Neutrophil (primary cell): ENCODE results near the gene INPP5A.
A peak's percentile ranks its signal among the peaks of the same experiment; 100 is the strongest.

ENCODE experiments used
- H3K27ac ChIP-seq: fragments of 200-600 bp; sonication (generic); 2 replicates; pipeline ENCODE4 v1.5.1; 2016; ENCODE audit warnings: mild to moderate bottlenecking, moderate library complexity
- H3K27me3 ChIP-seq: fragments of 200-600 bp; sonication (generic); 2 replicates; pipeline ENCODE4 v1.6.0; 2016; ENCODE audit warnings: mild to moderate bottlenecking
- H3K36me3 ChIP-seq: fragments of 200-600 bp; sonication (generic); 2 replicates; pipeline ENCODE4 v1.5.1; 2017
- H3K4me1 ChIP-seq, 2 experiments: fragments of 200-600 bp in 1 of 2; sonication (generic) in 1 of 2; 1 replicate in 1 of 2; 2 replicates in 1 of 2; pipeline versions ENCODE4 v1.5.1 to v1.6.1; 2013 to 2016; ENCODE audit warnings: low read depth in 1 of 2, low read length in 1 of 2, mild to moderate bottlenecking in 1 of 2, moderate library complexity in 1 of 2; ENCODE audit not compliant: control insufficient read depth in 1 of 2, insufficient read depth in 1 of 2
- H3K4me3 ChIP-seq, 2 experiments: fragments of 200-600 bp in 1 of 2; sonication (generic) in 1 of 2; 1 replicate in 1 of 2; 2 replicates in 1 of 2; pipeline ENCODE4 v1.5.1; 2013 to 2016; ENCODE audit warnings: low read depth in 1 of 2, low read length in 1 of 2, mild to moderate bottlenecking in 1 of 2, moderate library complexity in 1 of 2
- H3K9me3 ChIP-seq: fragments of 200-600 bp; sonication (generic); 2 replicates; pipeline ENCODE4 v1.5.1; 2016
- TF ChIP-seq, protein P1 (sequence below): fragments of 200-600 bp; sonication (generic); IDR thresholded peaks from 2 replicates; pipeline ENCODE4 v1.5.1; 2016; ENCODE audit warnings: antibody characterized with exemption

The INPP5A gene

DNA sequence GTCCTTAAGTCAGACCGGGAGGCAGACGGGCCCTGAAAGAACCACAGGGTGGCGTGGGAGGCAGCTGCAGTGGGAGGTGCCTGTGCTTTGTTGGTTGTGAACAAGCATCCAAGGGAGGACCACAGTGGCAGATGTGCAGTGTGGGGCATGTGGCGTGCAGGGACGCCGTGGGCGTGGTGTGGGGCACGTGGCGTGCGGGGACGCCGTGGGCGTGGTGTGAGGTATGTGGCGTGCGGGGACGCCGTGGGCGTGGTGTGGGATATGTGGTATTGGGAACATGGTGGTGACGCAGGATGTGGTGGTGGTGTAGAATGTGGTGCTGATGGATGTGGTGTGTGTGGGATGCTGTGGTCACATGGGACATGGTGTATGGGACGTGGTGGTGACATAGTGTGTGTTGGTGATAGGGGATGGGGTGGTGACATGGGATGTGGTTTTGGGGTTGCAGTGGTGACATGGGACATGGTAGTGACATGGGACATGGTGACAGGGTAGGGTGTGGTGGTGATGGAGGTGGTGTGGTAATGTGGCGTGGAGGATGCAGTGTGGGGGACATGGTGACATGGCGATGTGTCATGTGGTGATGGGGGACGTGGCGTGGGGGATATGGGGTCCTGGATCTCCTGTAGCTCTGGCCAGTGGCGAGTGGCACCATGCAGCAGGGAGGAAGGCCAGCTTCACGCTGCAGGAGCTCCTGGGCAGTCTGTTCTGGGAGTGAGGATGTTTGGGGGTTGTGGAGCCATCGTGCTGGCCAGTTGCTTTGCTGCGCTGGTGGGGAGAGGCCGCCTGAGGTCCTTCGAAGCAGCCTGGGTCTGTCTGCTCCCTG lies 78.8 kb downstream of the INPP5A start:
- Histone ChIP-seq H3K36me3 (peaks cover 13% of the 10 kb centered on the region), H3K27ac (peak overlapping the region; percentile 45), H3K4me1 (peaks cover 20 to 30% of the 10 kb centered on the region in 2 experiments), H3K4me3 (no peak overlapping the region), H3K27me3 (no peaks in the 10 kb centered on the region), H3K9me3 (no peaks in the 10 kb centered on the region)
- TF ChIP-seq, protein P1, sequence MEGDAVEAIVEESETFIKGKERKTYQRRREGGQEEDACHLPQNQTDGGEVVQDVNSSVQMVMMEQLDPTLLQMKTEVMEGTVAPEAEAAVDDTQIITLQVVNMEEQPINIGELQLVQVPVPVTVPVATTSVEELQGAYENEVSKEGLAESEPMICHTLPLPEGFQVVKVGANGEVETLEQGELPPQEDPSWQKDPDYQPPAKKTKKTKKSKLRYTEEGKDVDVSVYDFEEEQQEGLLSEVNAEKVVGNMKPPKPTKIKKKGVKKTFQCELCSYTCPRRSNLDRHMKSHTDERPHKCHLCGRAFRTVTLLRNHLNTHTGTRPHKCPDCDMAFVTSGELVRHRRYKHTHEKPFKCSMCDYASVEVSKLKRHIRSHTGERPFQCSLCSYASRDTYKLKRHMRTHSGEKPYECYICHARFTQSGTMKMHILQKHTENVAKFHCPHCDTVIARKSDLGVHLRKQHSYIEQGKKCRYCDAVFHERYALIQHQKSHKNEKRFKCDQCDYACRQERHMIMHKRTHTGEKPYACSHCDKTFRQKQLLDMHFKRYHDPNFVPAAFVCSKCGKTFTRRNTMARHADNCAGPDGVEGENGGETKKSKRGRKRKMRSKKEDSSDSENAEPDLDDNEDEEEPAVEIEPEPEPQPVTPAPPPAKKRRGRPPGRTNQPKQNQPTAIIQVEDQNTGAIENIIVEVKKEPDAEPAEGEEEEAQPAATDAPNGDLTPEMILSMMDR: no peak

DNA sequence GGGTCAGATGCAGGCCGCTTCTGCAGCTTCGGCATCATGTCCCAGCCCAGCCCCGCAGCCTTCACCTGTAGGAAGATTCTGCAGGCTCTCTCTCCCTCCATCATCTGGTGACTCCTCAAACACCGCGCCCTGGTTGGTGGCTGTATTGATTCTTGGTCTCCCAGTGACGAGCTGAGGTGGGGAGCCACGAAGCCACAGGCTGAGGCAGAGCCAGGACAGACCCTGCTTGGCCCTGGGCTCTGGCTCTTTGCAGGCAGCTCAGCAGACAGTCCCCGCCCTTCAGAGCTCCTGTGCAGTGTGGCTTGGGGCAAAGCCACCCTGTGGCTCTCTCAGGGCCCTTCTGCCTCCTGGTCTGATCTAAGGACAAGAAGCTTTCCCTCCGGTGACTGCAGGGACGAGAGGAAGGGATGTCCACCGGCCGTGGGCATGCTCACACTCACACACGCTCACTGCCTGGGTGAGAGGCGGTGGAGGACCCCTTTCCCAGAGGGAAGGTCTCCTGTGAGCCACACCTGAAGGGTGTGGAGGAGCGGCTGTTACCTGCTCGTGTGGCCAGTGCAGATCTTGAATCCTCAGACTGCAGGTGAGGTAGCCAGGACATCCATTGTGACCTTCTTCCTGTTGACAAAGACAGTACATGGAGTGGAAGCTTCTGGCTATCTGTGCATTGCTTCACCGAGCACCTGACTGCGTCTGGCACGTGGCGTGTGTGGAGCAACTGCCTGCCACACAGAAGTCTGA lies 79.6 kb downstream of the INPP5A start:
- TF ChIP-seq, protein P1: no peak
- H3K4me3 ChIP-seq: no peak overlapping the region
- no peaks in the 10 kb centered on the region for H3K27me3 ChIP-seq
- H3K9me3 ChIP-seq: no peaks in the 10 kb centered on the region
- peaks cover 13% of the 10 kb centered on the region for H3K36me3 ChIP-seq
- peak overlapping the region; percentile 45 for H3K27ac ChIP-seq
- H3K4me1 ChIP-seq: peaks cover 20 to 30% of the 10 kb centered on the region in 2 experiments

DNA sequence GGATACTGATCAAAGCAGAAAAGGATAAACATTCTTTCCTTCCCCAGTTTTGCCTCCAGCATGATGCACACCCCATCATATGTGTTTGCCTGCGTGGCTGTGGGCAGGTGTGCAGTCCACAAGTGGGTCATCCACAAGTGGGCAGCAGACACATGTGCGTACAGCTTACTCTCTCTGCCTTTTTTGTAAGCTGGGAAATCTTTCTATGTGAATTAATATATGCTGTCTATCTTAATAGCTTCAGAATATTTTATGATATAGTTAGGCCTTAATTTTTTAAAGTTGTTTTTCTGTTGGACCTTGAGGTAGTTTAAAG lies 80.1 kb downstream of the INPP5A start:
- H3K4me3 ChIP-seq: no peak overlapping the region
- peaks cover 20 to 30% of the 10 kb centered on the region in 2 experiments for H3K4me1 ChIP-seq
- H3K27me3 ChIP-seq: no peaks in the 10 kb centered on the region
- no peaks in the 10 kb centered on the region for H3K9me3 ChIP-seq
- TF ChIP-seq, protein P1: no peak
- H3K27ac ChIP-seq: peak overlapping the region; percentile 45
- peaks cover 13% of the 10 kb centered on the region for H3K36me3 ChIP-seq

DNA sequence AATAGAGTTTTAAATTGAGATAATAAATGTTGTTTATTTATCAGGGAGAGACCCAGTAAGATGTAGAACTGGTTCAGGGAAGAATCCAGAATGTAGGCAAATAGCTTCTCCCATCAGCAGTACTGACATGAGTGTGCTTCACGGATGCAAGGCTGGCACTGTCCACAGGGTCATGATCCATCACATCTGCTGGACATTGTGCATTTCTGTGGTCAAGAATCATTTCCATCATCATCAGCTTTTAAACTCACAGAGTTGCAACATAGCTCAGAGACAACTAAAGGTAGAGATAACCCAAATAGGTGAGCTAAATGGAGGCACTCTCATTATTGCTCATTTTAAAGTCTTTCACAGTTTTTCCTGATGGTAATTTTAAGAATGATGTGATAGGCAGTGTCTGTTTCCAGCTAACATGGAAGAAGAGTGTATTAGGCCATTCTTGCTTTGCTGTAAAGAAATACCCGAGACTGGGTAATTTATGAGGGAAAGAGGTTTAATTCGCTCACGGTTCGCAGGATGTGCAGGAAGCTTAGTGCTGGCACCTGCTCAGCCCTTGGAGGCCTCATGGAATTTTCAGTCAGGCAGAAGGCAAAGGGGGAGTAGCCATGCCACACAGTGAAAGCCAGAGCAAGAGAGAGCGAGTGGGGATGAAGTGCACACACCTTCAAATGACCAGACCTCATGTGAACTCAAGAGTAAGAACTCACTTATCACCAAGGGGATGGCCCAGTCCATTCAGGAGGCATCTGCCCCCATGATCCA lies 80.8 kb downstream of the INPP5A start:
- Histone ChIP-seq H3K4me3 (no peak overlapping the region), H3K36me3 (peaks cover 13% of the 10 kb centered on the region), H3K4me1 (peaks cover 20 to 30% of the 10 kb centered on the region in 2 experiments), H3K27ac (no peak overlapping the region), H3K9me3 (no peaks in the 10 kb centered on the region), H3K27me3 (no peaks in the 10 kb centered on the region)
- TF ChIP-seq, protein P1: no peak

DNA sequence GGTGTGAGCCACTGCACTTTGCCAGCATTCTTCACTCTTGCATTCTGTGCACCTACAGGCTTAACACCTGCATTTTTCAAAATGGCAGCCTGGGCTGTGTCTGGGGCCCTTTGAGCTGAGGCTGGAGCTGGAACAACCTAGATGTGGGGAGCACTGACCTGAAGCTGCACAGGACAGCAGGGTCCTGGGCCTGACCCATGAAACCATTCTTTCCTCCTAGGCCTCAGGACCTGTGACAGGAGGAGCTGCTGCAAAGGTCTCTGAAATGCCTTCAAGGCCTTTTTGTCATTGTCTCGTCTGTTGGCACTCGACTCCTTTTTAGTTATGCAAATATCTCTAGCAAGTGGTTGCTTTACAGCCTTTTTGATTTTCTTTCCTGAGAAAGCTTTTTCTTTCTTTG lies 82.3 kb downstream of the INPP5A start:
- TF ChIP-seq, protein P1: no peak
- Histone ChIP-seq H3K27me3 (no peaks in the 10 kb centered on the region), H3K9me3 (no peaks in the 10 kb centered on the region), H3K4me3 (no peak overlapping the region), H3K4me1 (peaks cover 26 to 37% of the 10 kb centered on the region in 2 experiments), H3K36me3 (peaks cover 3% of the 10 kb centered on the region), H3K27ac (no peak overlapping the region)
